SK-N-SH (cell line): ENCODE data around the gene TUBB2B. TPM values are rescaled to one million over a fixed set of nuclear protein-coding genes. Genes with fewer than 3 reads are reported as not detected.

Experiments used
- CTCF ChIA-PET: fragments of 300-600, 350-600 bp; formaldehyde crosslinking; extraction: SDS; loops from one replicate; lab custom pipeline; 2021; lab: Yijun Ruan, JAX
- POLR2A ChIA-PET: fragments of 350-600 bp; sonication (Branson Sonifier 250); formaldehyde crosslinking; extraction: SDS; loops from one replicate; lab custom pipeline; 2020; ENCODE audit warnings: antibody characterized with exemption, inconsistent platforms; lab: Yijun Ruan, JAX
- DNase-seq: peaks from one replicate; pipeline ENCODE4 v3.0.0; 2012
- H2AFZ ChIP-seq: fragments of 200-600 bp; sonication (generic); 2 replicates; pipeline ENCODE4 v1.8.1; 2016; ENCODE audit warnings: antibody characterized with exemption, mild to moderate bottlenecking, low read depth
- H3F3A ChIP-seq: fragments of 200-600 bp; sonication (generic); replicated peaks from 2 replicates; pipeline ENCODE3; 2016; ENCODE audit warnings: antibody characterized with exemption, mild to moderate bottlenecking; ENCODE audit not compliant: insufficient read depth
- H3K27ac ChIP-seq, 2 experiments: fragments of 200-500 bp in 1 of 2; fragments of 200-600 bp in 1 of 2; sonication (Bioruptor generic) in 1 of 2; sonication (generic), shearing (Covaris generic) in 1 of 2; 2 replicates each; pipeline versions ENCODE4 v1.5.1 to v1.6.1; 2014 to 2016; ENCODE audit warnings: low read depth in 2 of 2, inconsistent platforms in 1 of 2, low read length in 1 of 2, mild to moderate bottlenecking in 1 of 2, mixed read lengths in 1 of 2
- H3K27me3 ChIP-seq: fragments of 200-600 bp; sonication (generic), shearing (Covaris generic); 2 replicates; pipeline ENCODE4 v1.6.1; 2016; ENCODE audit warnings: mixed run types; ENCODE audit not compliant: insufficient read depth
- H3K36me3 ChIP-seq, 2 experiments: fragments of 200-500 bp in 1 of 2; fragments of 200-600 bp in 1 of 2; sonication (Bioruptor generic) in 1 of 2; sonication (generic) in 1 of 2; replicated peaks in 1 of 2; 2 replicates each; pipeline versions ENCODE3 to v1.5.1; 2014 to 2016; ENCODE audit warnings: low read length in 1 of 2, mild to moderate bottlenecking in 1 of 2; ENCODE audit not compliant: insufficient read depth in 2 of 2, control insufficient read depth in 1 of 2
- H3K4me1 ChIP-seq, 2 experiments: fragments of 200-500 bp in 1 of 2; fragments of 200-600 bp in 1 of 2; sonication (Bioruptor generic) in 1 of 2; sonication (generic), shearing (Covaris generic) in 1 of 2; 2 replicates each; pipeline versions ENCODE4 v1.5.1 to v1.6.1; 2014 to 2016; ENCODE audit warnings: low read depth in 1 of 2, low read length in 1 of 2, mixed run types in 1 of 2; ENCODE audit not compliant: insufficient read depth in 2 of 2, control insufficient read depth in 1 of 2
- H3K4me2 ChIP-seq: fragments of 200-600 bp; sonication (generic), shearing (Covaris generic); 2 replicates; pipeline ENCODE4 v1.6.1; 2017; ENCODE audit warnings: mixed run types
- H3K4me3 ChIP-seq, 2 experiments: fragments of 200-500 bp in 1 of 2; fragments of 200-600 bp in 1 of 2; sonication (Bioruptor generic) in 1 of 2; sonication (generic), shearing (Covaris generic) in 1 of 2; 2 replicates each; pipeline versions ENCODE4 v1.5.1 to v1.8.1; 2014 to 2016; ENCODE audit warnings: low read depth in 2 of 2, inconsistent platforms in 1 of 2, low read length in 1 of 2, mild to moderate bottlenecking in 1 of 2, mixed read lengths in 1 of 2, moderate library complexity in 1 of 2
- H3K79me2 ChIP-seq: fragments of 200-600 bp; sonication (generic); 2 replicates; pipeline ENCODE4 v1.8.1; 2017; ENCODE audit warnings: mild to moderate bottlenecking; ENCODE audit not compliant: insufficient read depth
- H3K9ac ChIP-seq: fragments of 200-600 bp; sonication (generic); 2 replicates; pipeline ENCODE4 v1.6.1; 2017; ENCODE audit warnings: mixed run types
- H3K9me2 ChIP-seq: fragments of 200-600 bp; sonication (generic); 2 replicates; pipeline ENCODE4 v1.6.1; 2017; ENCODE audit warnings: mixed run types
- H3K9me3 ChIP-seq: fragments of 200-600 bp; sonication (generic); 2 replicates; pipeline ENCODE4 v1.6.1; 2017; ENCODE audit warnings: mixed run types, mild to moderate bottlenecking, moderate library complexity
- H4K20me1 ChIP-seq: fragments of 200-600 bp; sonication (generic); 2 replicates; pipeline ENCODE4 v1.6.1; 2017; ENCODE audit warnings: mild to moderate bottlenecking, mixed run types; ENCODE audit not compliant: insufficient read depth
- CHD2 ChIP-seq: fragments of 150-350 bp; IDR thresholded peaks from 2 replicates; pipeline ENCODE4 v1.6.1; 2018; ENCODE audit warnings: low read length; ENCODE audit not compliant: partially characterized antibody
- ELF1 ChIP-seq: IDR thresholded peaks from 2 replicates; pipeline ENCODE4 v1.4.0; 2012
- EZH2phosphoT487 ChIP-seq: fragments of 200-600 bp; sonication (generic); IDR thresholded peaks from 2 replicates; pipeline ENCODE4 v1.6.1; 2017; ENCODE audit warnings: low read depth, mixed run types, mild to moderate bottlenecking, antibody characterized with exemption, moderate library complexity, borderline replicate concordance
- FOSL2 ChIP-seq: IDR thresholded peaks from 2 replicates; pipeline ENCODE4 v1.4.0; 2012; ENCODE audit warnings: low read depth, mild to moderate bottlenecking, moderate library complexity, borderline replicate concordance
- FOXJ3 ChIP-seq: sonication (generic); formaldehyde crosslinking; IDR thresholded peaks from 2 replicates; pipeline ENCODE4 v1.5.1; 2020; ENCODE audit warnings: mild to moderate bottlenecking, missing genetic modification reagents
- GABPA ChIP-seq: IDR thresholded peaks from 2 replicates; pipeline ENCODE4 v1.4.0; 2012; ENCODE audit warnings: low read depth, mild to moderate bottlenecking
- JUND ChIP-seq: IDR thresholded peaks from 2 replicates; pipeline ENCODE4 v1.4.0; 2012
- MXI1 ChIP-seq: IDR thresholded peaks from 2 replicates; pipeline ENCODE4 v1.6.1; 2012; ENCODE audit warnings: mild to moderate bottlenecking, low read depth, low read length, improper control_type of control experiment
- NFIC ChIP-seq: IDR thresholded peaks from 2 replicates; pipeline ENCODE4 v1.4.0; 2012; ENCODE audit warnings: borderline replicate concordance
- NRF1 ChIP-seq: IDR thresholded peaks from 2 replicates; pipeline ENCODE4 v1.6.1; 2012; ENCODE audit warnings: low read depth, mild to moderate bottlenecking, low read length
- PBX3 ChIP-seq: IDR thresholded peaks from 2 replicates; pipeline ENCODE4; 2012
- POLR2AphosphoS5 ChIP-seq: IDR thresholded peaks from 2 replicates; pipeline ENCODE4 v1.6.1; 2012; ENCODE audit warnings: low read depth, low read length
- RFX5 ChIP-seq: IDR thresholded peaks from 2 replicates; pipeline ENCODE4 v1.6.1; 2012; ENCODE audit warnings: mild to moderate bottlenecking, improper control_type of control experiment, low read length
- RXRA ChIP-seq: IDR thresholded peaks from 2 replicates; pipeline ENCODE4 v1.4.0; 2012; ENCODE audit warnings: low read depth, mild to moderate bottlenecking, borderline replicate concordance
- SIN3A ChIP-seq: IDR thresholded peaks from 2 replicates; pipeline ENCODE4 v1.6.1; 2012; ENCODE audit warnings: low read depth, mild to moderate bottlenecking, low read length, moderate library complexity, borderline replicate concordance
- TAF1 ChIP-seq: IDR thresholded peaks from 2 replicates; pipeline ENCODE4 v1.6.1; 2012; ENCODE audit warnings: low read depth, mild to moderate bottlenecking, low read length, moderate library complexity, borderline replicate concordance
- TEAD4 ChIP-seq: IDR thresholded peaks from 2 replicates; pipeline ENCODE4 v1.4.0; 2012; ENCODE audit warnings: mild to moderate bottlenecking, borderline replicate concordance; ENCODE audit not compliant: insufficient read depth
- WGBS: methylation state at CpG from one replicate; pipeline ENCODE4 v1.1.6; 2017; ENCODE audit warnings: low lambda C conversion rate; 5-methylcytosine and 5-hydroxymethylcytosine counted together
- polyA plus RNA-seq, 3 experiments: library from polyadenylated mRNA; depleted of rRNA; stranded (reverse); fragments of >200 nt; gene quantifications; 2 replicates each; pipeline ENCODE4 v1.2.3, GENCODE V29; 2012
- TF ChIP-seq, protein P1 (sequence below): fragments of 200-600 bp; sonication (generic); IDR thresholded peaks from 2 replicates; pipeline ENCODE4 v1.6.1; 2017; ENCODE audit warnings: antibody characterized with exemption, mild to moderate bottlenecking, moderate library complexity
- TF ChIP-seq, protein P2 (sequence below): IDR thresholded peaks from 2 replicates; pipeline ENCODE4 v1.6.1; 2012; ENCODE audit warnings: mild to moderate bottlenecking, low read depth, low read length, moderate library complexity
- TF ChIP-seq, protein P3 (sequence below): IDR thresholded peaks from 2 replicates; pipeline ENCODE4 v1.4.0; 2012; ENCODE audit warnings: low read depth

Gene TUBB2B
- polyA plus RNA-seq (2012; rRNA removed) = 161 and 162 TPM in 2 replicates
- polyA plus RNA-seq (2012; cell fraction: cytosol; rRNA removed) = 98.8 and 151 TPM in 2 replicates
- 84.1 and 119 TPM in 2 replicates for polyA plus RNA-seq (2012; cell fraction: nucleus; rRNA removed)

- Histone ChIP-seq H2AFZ (peak within 1 kb of the TSS; percentile 52), H3K36me3 (peaks cover 0 to 15% of the 10 kb centered on the region in 2 experiments), H3K79me2 (peaks cover 16% of the 10 kb centered on the region; the same call in 1 of the 2 replicates), H3K4me1 (peaks cover 10 to 11% of the 10 kb centered on the region in 2 experiments; a peak in 3 of 4 replicates)
- no peak for TF ChIP-seq RFX5
- no peak for TF ChIP-seq TEAD4
- TF ChIP-seq, protein P1, sequence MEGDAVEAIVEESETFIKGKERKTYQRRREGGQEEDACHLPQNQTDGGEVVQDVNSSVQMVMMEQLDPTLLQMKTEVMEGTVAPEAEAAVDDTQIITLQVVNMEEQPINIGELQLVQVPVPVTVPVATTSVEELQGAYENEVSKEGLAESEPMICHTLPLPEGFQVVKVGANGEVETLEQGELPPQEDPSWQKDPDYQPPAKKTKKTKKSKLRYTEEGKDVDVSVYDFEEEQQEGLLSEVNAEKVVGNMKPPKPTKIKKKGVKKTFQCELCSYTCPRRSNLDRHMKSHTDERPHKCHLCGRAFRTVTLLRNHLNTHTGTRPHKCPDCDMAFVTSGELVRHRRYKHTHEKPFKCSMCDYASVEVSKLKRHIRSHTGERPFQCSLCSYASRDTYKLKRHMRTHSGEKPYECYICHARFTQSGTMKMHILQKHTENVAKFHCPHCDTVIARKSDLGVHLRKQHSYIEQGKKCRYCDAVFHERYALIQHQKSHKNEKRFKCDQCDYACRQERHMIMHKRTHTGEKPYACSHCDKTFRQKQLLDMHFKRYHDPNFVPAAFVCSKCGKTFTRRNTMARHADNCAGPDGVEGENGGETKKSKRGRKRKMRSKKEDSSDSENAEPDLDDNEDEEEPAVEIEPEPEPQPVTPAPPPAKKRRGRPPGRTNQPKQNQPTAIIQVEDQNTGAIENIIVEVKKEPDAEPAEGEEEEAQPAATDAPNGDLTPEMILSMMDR = no peak
- TF ChIP-seq ELF1 = no peak
- TF ChIP-seq RXRA = no peak
- peak; percentile 99 for TF ChIP-seq POLR2AphosphoS5
- TF ChIP-seq NFIC = no peak
- no peak for TF ChIP-seq EZH2phosphoT487
- no peak for TF ChIP-seq FOSL2
- TF ChIP-seq FOXJ3 (CRISPR knock-in tag) = no peak
- TF ChIP-seq JUND = no peak
- TF ChIP-seq MXI1 = peak; percentile 48
- TF ChIP-seq, protein P2, sequence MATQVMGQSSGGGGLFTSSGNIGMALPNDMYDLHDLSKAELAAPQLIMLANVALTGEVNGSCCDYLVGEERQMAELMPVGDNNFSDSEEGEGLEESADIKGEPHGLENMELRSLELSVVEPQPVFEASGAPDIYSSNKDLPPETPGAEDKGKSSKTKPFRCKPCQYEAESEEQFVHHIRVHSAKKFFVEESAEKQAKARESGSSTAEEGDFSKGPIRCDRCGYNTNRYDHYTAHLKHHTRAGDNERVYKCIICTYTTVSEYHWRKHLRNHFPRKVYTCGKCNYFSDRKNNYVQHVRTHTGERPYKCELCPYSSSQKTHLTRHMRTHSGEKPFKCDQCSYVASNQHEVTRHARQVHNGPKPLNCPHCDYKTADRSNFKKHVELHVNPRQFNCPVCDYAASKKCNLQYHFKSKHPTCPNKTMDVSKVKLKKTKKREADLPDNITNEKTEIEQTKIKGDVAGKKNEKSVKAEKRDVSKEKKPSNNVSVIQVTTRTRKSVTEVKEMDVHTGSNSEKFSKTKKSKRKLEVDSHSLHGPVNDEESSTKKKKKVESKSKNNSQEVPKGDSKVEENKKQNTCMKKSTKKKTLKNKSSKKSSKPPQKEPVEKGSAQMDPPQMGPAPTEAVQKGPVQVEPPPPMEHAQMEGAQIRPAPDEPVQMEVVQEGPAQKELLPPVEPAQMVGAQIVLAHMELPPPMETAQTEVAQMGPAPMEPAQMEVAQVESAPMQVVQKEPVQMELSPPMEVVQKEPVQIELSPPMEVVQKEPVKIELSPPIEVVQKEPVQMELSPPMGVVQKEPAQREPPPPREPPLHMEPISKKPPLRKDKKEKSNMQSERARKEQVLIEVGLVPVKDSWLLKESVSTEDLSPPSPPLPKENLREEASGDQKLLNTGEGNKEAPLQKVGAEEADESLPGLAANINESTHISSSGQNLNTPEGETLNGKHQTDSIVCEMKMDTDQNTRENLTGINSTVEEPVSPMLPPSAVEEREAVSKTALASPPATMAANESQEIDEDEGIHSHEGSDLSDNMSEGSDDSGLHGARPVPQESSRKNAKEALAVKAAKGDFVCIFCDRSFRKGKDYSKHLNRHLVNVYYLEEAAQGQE = peak; percentile 40; the same call in 1 of the 2 replicates
- no peak for TF ChIP-seq GABPA
- TF ChIP-seq NRF1 = 0 out of 2 replicates have a peak, but pooled peaks have one; percentile 8
- TF ChIP-seq PBX3 = 0 out of 2 replicates have a peak, but pooled peaks have one; percentile 4
- TF ChIP-seq, protein P3, sequence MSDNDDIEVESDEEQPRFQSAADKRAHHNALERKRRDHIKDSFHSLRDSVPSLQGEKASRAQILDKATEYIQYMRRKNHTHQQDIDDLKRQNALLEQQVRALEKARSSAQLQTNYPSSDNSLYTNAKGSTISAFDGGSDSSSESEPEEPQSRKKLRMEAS = peak; percentile 7; the same call in 1 of the 2 replicates
- peak; percentile 34 for TF ChIP-seq CHD2
- peak; percentile 72; the same call in 1 of the 2 replicates for TF ChIP-seq SIN3A
- peak; percentile 91 for TF ChIP-seq TAF1
- TF ChIP-seq, all 33 proteins: peak for 9
- H3K27me3 ChIP-seq = peaks cover 15% of the 10 kb centered on the region; the same call in 1 of the 2 replicates
- 4% methylated on average over 33 of the region's 66 CpGs for WGBS
- peak within 1 kb of the TSS; percentile 98 for H3K4me2 ChIP-seq
- DNase-seq = peak; percentile 97
- H3K27ac ChIP-seq = peak within 1 kb of the TSS in 1 of 2 experiments; percentile 97; a peak in 3 of 4 replicates
- ChIA-PET CTCF (interaction anchor here (1.0 to 9.6 kb wide), 6 partner anchors 13 to 71 kb away, joined by 3 to 63 read pairs (median 4); partner anchors contain the start of gene TUBB2A), POLR2A (interaction anchor here (0.9 to 5.1 kb wide), 11 partner anchors 13 to 794 kb away, joined by 3 to 88 read pairs (median 8); partner anchors contain the start of genes BPHL and TUBB2A)
- no peaks in the 10 kb centered on the region for H3K9me2 ChIP-seq
- H3K9ac ChIP-seq = peak within 1 kb of the TSS; percentile 79
- no peaks in the 10 kb centered on the region for H3K9me3 ChIP-seq
- H3K4me3 ChIP-seq = peak within 1 kb of the TSS; percentile 75 to 86
- peaks cover 30% of the 10 kb centered on the region for H3F3A ChIP-seq
- peaks cover 13% of the 10 kb centered on the region for H4K20me1 ChIP-seq
Observed at GRCh38 chr6:3227363-3228045, at the start of gene TUBB2B. Gene TUBB2B, minus strand, starts transcription at chr6:3227653. Its CDS starts 110 bp downstream, at chr6:3227543.
